ENCODE data around the gene DNAJB4.
"Not testable (repeated sequence)": the region's sequence is repeated elsewhere in the genome, so short reads cannot be mapped to it uniquely, and the experiment has no call there.

Gene DNAJB4

DNA sequence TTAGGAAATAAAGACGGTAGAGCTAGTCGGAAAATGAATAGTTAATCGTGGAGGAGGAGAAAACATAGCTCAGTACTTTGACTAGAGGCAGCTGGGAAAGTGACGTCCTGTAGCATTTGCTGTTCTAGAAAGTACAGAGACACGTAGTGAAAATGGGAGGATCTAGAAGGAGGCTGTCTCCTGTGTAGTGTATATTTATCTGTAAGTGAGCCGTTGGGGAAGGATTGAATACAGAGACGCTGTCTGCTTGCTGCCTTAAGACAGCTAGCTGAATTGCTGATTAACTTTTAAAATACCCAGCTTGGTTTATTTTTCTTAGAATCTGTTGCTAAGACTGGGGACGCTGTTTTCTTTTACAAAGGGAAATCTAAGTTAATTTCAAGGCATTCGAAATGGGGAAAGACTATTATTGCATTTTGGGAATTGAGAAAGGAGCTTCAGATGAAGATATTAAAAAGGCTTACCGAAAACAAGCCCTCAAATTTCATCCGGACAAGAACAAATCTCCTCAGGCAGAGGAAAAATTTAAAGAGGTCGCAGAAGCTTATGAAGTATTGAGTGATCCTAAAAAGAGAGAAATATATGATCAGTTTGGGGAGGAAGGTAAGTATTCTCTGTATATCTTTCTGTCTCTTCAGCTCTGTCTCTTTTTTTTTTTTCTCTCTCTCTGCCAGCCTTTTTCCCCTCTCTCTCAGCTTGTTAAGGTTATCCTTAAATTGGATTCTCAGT lies at the start of gene DNAJB4:
TSS of gene DNAJB4 (plus strand) at position 221 of the 729 bp plus-strand sequence. CDS start at position 393, 172 bp downstream.
- DNase-seq = peak; percentile 98

DNA sequence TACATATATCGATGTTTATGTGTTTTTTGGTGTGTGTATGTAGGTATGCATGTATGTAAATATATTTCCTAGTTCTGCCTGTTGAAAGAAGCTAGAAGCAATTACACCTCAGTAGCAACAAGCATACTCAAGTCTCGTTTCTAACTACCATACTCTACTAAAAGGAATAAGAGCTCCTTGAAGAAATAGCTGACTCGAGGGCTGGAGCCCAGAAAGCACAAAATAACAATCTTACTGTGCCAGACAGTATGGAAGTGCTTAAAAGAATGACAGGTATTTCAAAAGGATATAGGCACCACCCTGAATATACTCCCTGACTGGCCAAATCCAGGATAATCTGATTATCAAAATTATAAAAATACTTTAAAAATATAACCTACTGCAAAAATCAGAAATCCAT lies 49.0 kb upstream of the DNAJB4 start:
- DNase-seq = no peak

DNA sequence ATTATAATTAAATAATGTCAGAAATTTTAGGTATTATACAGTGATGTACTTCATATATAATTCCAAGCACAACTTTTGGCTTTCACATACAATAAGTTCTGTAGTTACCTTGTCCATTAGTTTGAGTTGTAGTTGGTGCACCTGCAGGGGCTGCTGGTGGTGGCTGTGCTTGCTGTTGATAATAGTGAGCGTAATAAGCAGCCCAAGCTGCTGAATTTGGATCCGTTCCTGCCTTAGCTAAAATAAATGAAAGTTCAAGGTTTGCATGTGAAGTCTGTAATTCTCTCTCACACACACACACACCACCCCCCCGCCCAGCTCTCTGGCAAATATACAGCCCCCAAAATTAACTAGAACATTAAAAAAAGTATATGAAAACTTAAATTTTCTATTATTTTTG lies 48.3 kb upstream of the DNAJB4 start:
- DNase-seq = no peak

DNA sequence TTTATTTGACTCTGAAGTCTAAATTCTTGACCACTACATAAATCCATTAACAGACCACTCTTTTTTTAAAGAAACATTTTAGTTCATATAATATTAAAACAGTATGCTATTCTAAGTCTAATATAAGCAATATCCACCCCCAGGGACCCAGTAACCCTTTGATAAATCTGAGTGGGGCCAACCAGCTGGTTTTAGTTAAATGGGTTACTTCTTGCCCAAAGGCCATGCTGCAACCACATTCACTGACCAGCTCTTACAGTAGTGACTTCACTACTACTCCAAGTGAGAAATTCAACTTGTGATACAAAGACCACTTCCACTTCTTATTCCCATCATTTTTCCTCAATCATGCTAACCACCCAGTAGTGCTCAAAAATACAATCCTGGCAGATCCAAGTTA lies 46.3 kb upstream of the DNAJB4 start:
- DNase-seq = no peak

DNA sequence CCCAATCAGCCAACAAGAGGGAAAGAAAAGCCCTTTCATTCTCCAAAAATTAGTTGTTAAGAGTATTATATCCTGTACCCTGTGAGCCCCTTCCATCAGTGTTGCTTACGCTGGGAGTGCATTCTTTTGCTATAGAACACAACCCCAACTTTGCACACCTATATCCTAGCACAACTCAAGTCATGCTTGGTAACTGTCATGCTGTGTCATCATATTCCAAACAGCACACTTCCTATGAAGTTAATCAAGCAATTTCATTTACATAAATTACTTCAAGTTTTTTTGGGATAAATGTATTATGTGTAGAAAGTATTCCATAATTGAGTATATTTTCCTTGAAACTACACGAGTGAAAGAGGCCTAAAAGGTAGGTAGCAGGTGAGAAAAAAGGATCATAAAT lies 45.9 kb upstream of the DNAJB4 start:
- DNase-seq = no peak

DNA sequence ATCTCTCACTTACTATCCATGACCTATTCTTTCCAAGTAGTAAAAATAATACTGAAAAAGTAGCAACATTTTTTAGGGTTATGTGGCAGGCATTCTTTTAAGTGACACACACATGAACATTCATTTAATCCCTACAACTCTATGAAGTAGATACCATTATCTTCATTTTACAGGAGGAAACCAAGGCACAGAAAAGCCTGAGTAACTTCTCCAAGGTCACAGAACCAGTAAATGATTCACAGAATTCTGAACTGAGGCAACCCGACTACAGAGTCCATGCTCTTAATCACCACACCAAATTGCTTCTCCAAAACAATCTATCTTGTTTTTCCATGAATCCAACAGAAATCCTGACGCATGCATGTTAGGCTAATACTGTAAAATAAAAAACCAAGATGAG lies 43.3 kb upstream of the DNAJB4 start:
- no peak for DNase-seq

DNA sequence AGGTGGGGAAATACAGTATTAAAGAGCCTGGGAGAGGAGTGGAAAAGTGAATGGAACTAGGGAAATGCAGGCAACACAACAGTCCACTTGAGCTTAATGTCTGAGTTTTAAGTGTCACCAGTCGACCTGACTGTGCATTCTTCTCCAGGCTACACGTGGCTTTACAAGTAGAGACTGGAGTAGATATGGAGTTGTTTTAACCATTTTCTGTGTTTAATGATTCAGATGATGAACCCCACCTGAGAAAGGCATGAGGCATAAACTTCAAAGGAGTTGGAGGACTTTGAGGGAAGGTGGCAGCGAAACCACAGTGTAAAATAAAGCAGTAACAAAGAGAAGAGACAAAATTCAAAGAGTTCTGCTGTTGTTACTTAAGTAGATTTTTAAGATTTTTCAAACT lies 38.4 kb upstream of the DNAJB4 start:
- DNase-seq = no peak

DNA sequence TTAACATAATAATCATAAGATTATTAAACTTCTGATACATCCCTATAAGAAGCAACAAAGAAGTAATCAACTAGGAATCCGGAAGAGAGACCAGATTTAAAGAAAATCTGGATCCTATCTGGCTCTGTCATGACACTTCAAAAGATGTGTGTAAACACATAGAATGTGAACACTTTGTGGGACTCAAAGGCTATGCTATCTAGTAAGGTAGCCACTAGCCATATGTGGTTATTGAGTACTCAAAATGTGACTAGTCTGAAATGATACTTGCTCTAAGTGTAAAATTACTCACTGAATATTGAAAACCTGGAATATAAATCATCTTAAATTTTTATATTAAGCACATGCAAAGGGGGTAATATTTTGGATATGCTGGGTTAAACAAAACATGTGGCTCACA lies 34.5 kb upstream of the DNAJB4 start:
- DNase-seq = no peak

DNA sequence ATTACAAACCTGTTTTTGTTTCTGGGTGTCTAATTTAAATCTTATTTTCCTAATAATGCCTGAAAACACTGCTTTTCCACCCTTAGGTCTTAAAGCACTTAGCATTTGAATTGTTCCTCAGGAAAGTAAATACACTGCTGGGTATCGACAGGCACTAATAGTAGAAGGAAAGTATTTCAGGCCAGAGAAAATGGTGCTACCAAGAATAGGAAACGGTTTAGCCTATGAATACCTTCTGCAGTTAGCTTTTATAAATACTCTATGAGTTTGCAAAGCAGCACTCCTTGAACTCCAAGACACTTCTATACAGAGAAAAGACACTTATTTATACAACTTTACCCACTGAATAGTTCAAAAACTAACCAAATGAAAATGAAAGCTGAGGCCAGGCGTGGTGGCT lies 32.7 kb upstream of the DNAJB4 start:
- no peak for DNase-seq

DNA sequence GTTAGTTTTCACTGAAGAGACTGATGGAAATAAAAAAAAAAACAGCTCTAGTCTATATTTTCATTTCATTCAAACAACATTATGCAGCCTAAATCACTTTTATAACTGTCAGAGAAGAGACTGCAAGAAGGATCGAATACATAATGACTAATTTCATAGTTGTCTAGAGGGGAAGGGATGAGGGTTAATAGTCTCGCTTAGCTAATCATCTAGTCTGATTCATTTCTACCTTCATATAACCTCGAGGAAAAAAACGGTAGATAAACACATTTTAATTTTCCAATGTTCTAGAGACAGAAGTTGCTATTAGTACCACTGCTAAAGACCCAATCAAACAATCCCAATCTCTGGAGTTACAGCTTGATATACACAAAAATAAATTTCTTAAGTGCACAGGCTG lies 29.4 kb upstream of the DNAJB4 start:
- peak; percentile 44 for DNase-seq

DNA sequence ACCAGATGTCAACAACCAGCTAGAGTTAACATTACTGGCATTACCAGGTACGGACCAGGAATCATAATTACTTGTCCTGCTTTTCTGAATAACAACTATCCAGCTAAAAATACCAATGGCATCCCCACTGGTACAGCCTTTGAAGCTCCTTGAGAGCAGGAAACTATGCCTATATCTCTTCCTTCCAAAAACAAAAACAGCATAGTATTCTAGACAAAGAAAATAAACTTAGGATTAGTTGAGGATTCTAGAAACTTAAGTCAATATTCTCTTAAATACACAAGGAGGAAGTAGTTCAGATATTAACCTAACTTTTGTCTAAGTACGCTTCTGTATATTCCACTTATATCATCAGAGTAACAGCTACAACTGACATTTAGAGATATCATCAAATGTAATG lies 28.8 kb upstream of the DNAJB4 start:
- no peak for DNase-seq

DNA sequence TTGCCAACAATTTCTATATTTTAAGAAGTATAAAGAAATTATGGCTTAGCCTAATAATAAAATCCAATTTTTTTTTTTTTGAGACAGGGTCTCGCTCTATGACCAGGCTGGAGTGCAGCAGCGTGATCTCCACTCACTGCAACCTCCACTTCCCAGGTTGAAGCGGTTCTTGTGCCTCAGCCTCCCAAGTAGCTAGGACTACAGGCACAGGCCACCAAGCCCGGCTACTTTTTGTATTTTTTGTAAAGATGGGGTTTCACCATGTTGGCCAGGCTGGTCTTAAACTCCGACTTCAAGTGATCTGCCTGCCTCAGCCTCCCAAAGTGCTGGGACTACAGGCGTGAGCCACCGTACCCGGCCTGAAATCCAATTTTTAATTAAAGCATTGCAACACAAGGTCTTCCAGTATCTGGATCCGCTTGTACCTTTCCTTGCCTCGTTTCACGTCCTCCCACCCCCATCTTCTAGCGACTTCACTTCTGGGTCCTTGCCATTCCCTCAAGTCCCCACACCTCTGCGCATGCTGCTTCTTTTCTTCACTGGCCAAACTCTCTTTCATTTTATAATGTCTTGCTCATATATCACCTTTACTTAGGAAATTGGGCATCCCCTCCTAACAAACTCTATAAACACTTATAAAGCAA lies 28.2 kb upstream of the DNAJB4 start:
- DNase-seq = no peak

DNA sequence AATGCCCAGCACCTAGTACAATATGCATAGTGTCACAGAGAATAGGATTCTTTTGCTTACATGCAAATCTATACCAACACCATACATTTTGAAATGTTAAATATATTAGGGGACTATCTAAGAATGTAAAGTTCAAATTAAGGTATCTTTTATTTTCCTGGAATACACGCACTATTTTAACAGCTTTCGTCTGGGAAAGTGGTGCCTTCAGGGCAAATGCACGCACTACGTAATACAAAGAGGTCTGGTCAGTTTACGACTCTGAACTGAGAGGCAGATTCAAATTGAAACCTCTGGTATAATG lies 26.8 kb upstream of the DNAJB4 start:
- DNase-seq = no peak

DNA sequence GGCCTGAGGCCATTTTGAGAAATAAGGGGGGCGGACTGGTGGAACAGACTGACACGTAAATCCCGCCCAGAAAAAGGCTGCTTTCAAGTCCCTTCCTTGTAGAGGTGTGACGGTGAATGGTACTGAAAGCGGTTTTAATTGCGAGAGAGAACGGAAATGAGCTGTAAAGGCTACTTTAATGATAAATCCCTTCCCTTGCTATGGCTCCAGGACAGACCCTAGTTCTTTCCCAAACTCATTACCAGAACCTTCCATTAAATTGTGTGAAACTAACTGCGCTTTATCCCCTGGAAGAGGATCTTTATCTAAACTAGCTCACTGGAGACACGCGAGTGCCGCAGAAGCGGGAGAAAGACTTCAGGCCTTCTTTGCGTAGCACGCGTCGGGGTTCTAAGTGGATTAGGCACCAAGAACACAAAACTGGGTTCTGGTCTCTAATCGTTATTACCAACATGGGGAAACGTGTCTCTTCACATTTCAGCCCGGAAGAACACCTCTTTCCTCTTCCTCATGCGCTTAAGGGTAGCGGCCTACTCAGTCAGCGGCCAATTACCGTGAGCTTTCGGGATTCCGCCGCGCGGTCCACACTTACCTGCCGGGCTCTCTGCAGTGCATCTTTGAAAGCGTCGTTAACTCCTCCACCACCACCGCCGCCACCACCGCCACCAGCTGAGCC lies 26.3 kb upstream of the DNAJB4 start:
- peak; percentile 88 for DNase-seq

DNA sequence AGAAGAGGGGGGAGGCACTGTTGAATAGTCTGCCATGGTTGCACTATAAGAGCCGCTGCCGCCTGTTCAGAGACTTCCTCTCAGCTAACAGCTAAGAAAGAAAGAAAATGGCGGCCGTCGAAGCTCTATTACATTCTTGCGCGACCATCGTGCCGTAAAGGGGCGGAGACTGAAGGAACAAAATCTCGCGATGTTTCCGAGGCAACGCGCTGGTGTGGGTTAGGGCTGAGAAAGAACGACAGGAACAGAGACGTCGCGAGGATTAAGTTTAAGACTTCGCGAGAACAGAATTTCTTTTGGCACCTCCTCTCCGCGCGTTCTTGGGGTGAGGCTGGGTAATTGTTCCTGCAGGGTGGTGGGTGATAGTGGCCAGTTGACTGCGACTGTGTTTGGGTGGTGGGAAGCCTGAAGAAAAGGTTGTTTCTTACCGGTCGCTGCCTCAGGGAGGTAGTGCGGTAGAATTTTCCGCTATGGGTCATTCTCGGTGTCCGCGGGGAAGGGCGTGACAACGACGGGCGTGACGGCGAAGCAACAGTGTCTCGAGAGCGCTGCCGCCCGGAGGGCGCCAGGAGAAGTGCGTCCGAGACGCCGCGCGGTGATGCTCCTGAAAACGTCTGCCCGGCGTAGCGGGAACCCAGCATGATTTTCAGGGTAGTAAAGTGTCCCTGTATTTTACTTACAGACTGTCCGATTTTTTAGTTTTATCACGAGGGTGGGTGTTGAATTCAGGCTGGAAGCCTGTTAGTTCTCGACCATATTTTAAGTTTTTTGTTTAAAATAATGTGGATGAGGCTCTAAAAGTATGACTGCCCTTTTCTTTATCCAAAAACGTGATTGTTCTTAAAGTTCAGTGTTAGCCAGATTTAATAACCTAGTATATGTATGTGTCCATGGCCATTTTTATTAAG lies 25.5 kb upstream of the DNAJB4 start, which contains the start of gene FUBP1:
TSS of gene FUBP1 (minus strand) at position 104 of the 908 bp plus-strand sequence. CDS start at position 36, 68 bp downstream.
- DNase-seq = peak; percentile 100

DNA sequence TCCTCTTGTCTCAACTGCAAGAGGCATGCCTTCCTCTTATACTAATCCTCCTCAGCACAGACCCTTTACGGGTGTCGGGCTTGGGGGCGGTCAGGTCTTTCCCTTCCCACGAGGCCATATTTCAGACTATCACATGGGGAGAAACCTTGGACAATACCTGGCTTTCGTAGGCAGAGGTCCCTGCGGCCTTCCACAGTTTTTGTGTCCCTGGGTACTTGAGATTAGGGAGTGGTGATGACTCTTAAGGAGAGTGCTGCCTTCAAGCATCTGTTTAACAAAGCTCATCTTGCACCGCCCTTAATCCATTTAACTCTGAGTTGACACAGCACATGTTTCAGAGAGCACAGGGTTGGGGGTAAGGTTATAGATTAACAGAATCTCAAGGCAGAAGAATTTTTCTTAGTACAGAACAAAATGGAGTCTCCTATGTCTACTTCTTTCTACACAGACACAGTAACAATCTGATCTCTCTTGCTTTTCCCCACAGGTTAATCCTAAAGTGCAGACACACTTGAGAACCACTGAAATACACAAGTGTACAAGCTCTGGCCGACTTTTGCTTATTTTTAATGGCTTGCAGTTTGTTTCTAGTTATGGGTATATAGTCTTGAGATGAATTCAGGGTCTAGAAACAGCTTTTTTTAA lies 21.3 kb upstream of the DNAJB4 start:
- not testable (repeated sequence) for DNase-seq

DNA sequence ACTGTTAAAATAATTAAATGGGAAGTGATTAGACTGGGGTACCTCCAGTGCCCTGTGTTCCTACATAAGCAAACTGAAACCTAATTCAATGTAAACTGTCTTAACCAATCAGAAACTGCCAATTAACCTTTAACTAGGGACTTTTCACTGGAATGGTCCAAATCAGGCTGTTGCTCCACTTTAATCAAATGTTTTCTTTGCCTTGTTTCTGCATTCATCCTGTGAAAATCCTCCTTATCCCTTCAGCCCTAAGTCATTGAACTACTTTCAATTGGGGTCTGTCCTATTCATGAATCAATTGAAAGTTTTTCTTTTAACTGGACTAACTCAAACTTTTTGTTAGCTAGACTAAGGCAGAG lies 20.8 kb upstream of the DNAJB4 start:
- DNase-seq = no peak

DNA sequence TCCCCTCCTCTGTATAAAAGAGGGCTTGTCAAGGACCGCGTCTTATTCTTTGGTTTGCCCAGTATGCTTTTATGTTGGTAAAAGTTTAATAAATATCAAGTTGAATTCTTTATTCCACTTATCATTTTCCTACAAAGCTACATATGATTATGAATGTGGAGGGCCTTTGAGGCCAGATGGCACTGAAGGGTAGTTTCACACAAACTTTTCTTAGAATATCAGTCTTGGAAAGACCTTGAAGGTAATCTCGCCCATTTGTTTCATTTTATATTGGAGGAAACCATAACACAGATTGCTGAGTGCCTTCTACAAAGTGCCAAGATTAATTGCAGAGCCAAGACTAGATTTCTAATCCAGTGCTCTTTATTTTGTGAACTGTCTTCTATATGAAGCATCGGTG lies 20.1 kb upstream of the DNAJB4 start:
- no peak for DNase-seq

DNA sequence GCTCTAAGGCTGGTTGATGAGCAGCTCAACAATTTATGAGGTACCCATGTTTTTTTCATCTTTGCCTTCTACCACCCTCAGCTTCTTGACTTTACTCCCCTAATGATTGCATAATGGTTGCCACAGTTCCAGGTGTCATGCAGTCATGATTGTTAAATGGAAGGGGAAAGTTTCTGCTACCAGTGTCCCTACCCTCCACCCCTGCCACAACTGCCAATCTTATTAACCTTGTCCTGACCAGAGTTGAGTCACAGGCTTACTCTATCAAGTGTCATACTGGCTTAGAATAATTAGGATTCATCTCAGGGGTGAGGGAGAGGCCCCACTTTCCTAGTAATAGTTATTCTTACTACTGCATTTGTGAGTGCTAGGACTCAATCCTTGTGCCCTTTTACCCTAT lies 17.9 kb upstream of the DNAJB4 start:
- no peak for DNase-seq

DNA sequence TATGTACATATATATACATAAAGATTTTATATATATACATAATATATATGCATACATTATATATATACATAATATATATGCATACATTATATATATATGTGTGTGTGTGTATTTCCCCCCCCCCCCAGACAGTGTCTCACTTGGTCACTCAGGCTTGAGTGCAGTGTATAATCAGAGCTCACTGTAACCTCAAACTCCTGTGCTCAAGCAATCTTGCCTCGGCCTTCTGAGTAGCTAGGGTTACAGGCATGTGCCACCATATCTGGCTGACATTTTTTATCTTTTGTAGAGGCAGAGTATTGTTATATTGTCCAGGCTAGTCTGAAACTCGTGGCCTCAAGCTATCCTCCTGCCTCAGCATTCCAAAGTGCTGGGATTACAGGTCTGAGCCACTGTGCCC lies 16.8 kb upstream of the DNAJB4 start:
- no peak for DNase-seq

DNA sequence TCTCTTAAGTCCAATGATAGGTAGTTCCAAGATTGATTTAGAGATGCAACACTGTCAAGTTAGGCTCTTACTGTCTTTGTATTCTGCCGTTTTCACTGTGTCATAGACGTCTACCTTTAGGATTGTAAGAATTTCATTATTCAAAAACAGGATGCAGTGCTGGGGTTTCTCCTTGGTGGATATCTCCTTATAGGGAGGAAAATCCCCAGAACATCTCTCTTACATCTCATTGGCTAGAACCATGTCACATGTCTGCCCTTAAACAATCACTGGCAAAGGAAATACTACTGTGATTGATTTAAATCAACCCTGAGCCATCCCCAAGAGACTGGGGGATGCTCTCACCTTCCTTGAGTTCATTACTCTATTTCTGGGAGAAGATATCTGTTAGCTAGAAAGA lies 15.0 kb upstream of the DNAJB4 start:
- no peak for DNase-seq

DNA sequence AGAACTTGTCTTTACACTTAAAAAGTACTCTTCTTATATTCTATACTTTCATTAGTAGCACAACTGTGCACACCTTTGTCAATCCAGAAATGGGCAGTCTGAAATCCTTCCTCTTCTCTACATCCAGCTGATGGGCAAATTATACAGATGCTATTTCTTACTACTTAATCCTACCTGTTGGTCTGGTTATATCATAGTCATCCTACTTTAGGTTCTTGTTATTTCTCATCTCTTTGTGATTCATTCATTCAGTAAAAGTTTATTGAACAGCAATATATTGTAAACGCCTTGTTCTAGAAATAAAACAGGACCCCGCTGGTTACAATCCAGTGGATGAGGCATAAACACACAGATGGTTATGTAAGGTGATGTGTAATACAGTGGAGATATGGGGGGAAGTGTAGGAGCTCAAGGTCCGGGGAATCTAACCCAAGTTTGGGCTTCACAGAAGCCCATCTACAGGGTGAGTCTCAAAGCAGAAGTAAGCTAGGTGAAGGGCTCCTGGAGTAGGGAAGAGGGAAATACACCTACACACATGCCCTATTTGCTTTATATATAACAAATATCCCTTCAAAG lies 14.0 kb upstream of the DNAJB4 start:
- no peak for DNase-seq
